ENCODE measurements around the gene SPOCK2. TPM values are rescaled to one million over a fixed set of nuclear protein-coding genes. Genes with fewer than 3 reads are reported as not detected.

SPOCK2 gene
- total and polyA plus RNA-seq, 10 of the 15 experiments (the other 5 are each of a cell fraction or from before 2014, with no cell fraction given): 0.02 to 1.5 (median 0.58) TPM

DNA sequence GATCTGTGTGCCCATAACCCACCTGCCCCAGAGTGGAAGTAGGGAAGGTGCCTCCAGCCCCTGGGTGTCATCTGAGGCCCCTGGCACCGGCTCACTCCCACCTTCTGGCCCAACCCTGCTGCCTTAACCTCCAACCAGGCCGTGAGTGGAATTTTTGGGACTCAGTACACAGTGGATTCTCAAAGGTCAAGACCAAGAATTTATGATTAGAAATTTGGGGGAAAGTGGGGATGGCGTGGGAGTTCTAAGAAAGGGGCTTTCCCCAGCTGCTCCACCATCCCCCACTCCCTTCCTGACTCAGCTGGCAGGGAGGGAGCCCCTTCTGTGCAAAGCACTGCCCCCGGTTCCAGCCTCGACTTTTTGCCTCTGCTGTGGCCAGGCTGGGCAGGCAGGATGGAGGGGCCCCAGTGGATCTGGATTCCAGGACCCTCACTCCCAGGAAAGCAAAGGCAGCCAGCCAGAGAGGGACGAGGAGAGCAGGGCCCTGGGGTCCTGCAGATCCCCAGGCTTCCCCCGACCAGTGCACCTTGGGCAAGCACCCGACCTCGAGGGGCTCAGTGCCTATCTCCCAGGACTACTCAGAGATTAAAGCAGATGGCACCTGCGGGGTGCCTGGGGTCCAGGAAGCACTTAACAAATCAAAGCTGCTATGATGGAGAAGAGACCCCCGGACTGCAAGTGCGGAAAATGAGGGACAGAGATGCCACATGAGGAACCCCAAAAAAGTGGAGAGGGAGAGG, 12.8 kb downstream of the SPOCK2 start (continued):
- TF ChIP-seq, protein P1, sequence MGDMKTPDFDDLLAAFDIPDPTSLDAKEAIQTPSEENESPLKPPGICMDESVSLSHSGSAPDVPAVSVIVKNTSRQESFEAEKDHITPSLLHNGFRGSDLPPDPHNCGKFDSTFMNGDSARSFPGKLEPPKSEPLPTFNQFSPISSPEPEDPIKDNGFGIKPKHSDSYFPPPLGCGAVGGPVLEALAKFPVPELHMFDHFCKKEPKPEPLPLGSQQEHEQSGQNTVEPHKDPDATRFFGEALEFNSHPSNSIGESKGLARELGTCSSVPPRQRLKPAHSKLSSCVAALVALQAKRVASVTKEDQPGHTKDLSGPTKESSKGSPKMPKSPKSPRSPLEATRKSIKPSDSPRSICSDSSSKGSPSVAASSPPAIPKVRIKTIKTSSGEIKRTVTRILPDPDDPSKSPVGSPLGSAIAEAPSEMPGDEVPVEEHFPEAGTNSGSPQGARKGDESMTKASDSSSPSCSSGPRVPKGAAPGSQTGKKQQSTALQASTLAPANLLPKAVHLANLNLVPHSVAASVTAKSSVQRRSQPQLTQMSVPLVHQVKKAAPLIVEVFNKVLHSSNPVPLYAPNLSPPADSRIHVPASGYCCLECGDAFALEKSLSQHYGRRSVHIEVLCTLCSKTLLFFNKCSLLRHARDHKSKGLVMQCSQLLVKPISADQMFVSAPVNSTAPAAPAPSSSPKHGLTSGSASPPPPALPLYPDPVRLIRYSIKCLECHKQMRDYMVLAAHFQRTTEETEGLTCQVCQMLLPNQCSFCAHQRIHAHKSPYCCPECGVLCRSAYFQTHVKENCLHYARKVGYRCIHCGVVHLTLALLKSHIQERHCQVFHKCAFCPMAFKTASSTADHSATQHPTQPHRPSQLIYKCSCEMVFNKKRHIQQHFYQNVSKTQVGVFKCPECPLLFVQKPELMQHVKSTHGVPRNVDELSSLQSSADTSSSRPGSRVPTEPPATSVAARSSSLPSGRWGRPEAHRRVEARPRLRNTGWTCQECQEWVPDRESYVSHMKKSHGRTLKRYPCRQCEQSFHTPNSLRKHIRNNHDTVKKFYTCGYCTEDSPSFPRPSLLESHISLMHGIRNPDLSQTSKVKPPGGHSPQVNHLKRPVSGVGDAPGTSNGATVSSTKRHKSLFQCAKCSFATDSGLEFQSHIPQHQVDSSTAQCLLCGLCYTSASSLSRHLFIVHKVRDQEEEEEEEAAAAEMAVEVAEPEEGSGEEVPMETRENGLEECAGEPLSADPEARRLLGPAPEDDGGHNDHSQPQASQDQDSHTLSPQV (IDR thresholded peaks at IDR 0.05): no peak
- TF ChIP-seq ATF7 (IDR thresholded peaks at IDR 0.05; ENCODE audit: low read depth) (no peak), EED (IDR thresholded peaks at IDR 0.05; ENCODE audit: low read depth) (no peak), IKZF1 (conservative IDR thresholded peaks at IDR 0.05) (peak; percentile 22; the same call in 1 of the 2 replicates), ZNF384 (IDR thresholded peaks at IDR 0.05; ENCODE audit: borderline replicate concordance, low read depth, low read length) (no peak), NR2C1 (IDR thresholded peaks at IDR 0.05) (no peak), SMC3 (IDR thresholded peaks at IDR 0.05; ENCODE audit: borderline replicate concordance, low read length) (no peak), GATAD2B (conservative IDR thresholded peaks at IDR 0.05; ENCODE audit: low read depth) (0 out of 2 replicates have a peak, but pooled peaks have one; percentile 11), ZNF622 (IDR thresholded peaks at IDR 0.05) (no peak), CREB1 (IDR thresholded peaks at IDR 0.05; ENCODE audit: low read depth) (no peak), MYC (IDR thresholded peaks at IDR 0.05; ENCODE audit: insufficient read depth, insufficient read length, insufficient replicate concordance, low read length, severe bottlenecking) (no peak), RCOR1 (conservative IDR thresholded peaks at IDR 0.05; ENCODE audit: low read depth, low read length) (no peak)
- TF ChIP-seq, protein P2, sequence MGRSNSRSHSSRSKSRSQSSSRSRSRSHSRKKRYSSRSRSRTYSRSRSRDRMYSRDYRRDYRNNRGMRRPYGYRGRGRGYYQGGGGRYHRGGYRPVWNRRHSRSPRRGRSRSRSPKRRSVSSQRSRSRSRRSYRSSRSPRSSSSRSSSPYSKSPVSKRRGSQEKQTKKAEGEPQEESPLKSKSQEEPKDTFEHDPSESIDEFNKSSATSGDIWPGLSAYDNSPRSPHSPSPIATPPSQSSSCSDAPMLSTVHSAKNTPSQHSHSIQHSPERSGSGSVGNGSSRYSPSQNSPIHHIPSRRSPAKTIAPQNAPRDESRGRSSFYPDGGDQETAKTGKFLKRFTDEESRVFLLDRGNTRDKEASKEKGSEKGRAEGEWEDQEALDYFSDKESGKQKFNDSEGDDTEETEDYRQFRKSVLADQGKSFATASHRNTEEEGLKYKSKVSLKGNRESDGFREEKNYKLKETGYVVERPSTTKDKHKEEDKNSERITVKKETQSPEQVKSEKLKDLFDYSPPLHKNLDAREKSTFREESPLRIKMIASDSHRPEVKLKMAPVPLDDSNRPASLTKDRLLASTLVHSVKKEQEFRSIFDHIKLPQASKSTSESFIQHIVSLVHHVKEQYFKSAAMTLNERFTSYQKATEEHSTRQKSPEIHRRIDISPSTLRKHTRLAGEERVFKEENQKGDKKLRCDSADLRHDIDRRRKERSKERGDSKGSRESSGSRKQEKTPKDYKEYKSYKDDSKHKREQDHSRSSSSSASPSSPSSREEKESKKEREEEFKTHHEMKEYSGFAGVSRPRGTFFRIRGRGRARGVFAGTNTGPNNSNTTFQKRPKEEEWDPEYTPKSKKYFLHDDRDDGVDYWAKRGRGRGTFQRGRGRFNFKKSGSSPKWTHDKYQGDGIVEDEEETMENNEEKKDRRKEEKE (IDR thresholded peaks at IDR 0.05): no peak
- TF ChIP-seq, protein P3, sequence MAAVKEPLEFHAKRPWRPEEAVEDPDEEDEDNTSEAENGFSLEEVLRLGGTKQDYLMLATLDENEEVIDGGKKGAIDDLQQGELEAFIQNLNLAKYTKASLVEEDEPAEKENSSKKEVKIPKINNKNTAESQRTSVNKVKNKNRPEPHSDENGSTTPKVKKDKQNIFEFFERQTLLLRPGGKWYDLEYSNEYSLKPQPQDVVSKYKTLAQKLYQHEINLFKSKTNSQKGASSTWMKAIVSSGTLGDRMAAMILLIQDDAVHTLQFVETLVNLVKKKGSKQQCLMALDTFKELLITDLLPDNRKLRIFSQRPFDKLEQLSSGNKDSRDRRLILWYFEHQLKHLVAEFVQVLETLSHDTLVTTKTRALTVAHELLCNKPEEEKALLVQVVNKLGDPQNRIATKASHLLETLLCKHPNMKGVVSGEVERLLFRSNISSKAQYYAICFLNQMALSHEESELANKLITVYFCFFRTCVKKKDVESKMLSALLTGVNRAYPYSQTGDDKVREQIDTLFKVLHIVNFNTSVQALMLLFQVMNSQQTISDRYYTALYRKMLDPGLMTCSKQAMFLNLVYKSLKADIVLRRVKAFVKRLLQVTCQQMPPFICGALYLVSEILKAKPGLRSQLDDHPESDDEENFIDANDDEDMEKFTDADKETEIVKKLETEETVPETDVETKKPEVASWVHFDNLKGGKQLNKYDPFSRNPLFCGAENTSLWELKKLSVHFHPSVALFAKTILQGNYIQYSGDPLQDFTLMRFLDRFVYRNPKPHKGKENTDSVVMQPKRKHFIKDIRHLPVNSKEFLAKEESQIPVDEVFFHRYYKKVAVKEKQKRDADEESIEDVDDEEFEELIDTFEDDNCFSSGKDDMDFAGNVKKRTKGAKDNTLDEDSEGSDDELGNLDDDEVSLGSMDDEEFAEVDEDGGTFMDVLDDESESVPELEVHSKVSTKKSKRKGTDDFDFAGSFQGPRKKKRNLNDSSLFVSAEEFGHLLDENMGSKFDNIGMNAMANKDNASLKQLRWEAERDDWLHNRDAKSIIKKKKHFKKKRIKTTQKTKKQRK (IDR thresholded peaks at IDR 0.05; ENCODE audit: low read depth, low read length): no peak
- TF ChIP-seq, protein P4, sequence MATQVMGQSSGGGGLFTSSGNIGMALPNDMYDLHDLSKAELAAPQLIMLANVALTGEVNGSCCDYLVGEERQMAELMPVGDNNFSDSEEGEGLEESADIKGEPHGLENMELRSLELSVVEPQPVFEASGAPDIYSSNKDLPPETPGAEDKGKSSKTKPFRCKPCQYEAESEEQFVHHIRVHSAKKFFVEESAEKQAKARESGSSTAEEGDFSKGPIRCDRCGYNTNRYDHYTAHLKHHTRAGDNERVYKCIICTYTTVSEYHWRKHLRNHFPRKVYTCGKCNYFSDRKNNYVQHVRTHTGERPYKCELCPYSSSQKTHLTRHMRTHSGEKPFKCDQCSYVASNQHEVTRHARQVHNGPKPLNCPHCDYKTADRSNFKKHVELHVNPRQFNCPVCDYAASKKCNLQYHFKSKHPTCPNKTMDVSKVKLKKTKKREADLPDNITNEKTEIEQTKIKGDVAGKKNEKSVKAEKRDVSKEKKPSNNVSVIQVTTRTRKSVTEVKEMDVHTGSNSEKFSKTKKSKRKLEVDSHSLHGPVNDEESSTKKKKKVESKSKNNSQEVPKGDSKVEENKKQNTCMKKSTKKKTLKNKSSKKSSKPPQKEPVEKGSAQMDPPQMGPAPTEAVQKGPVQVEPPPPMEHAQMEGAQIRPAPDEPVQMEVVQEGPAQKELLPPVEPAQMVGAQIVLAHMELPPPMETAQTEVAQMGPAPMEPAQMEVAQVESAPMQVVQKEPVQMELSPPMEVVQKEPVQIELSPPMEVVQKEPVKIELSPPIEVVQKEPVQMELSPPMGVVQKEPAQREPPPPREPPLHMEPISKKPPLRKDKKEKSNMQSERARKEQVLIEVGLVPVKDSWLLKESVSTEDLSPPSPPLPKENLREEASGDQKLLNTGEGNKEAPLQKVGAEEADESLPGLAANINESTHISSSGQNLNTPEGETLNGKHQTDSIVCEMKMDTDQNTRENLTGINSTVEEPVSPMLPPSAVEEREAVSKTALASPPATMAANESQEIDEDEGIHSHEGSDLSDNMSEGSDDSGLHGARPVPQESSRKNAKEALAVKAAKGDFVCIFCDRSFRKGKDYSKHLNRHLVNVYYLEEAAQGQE (IDR thresholded peaks at IDR 0.05; ENCODE audit: low read depth, low read length): no peak

Data from GM12878 (cell line).